Lower leg skin (tissue), 3 donors: ENCODE measurements around the gene SLC30A5.

Source experiments
- CTCF ChIP-seq, 3 donors: fragments of 450-650 bp; IDR thresholded peaks; one replicate each; pipeline ENCODE4 v1.5.1; 2016; ENCODE audit warnings: antibody characterized with exemption in 3 of 3, mild to moderate bottlenecking in 3 of 3, moderate library complexity in 2 of 3
- POLR2A ChIP-seq, 2 donors: fragments of 450-650 bp; IDR thresholded peaks; one replicate each; pipeline ENCODE4 v1.6.1; 2016 to 2017; ENCODE audit warnings: antibody characterized with exemption in 2 of 2, mild to moderate bottlenecking in 1 of 2, moderate library complexity in 1 of 2

- TF ChIP-seq POLR2A (IDR thresholded peaks at IDR 0.05) (no peak), CTCF (IDR thresholded peaks at IDR 0.05) (no peak)
Observed at GRCh38 chr5:69160651-69161050, 66.8 kb downstream of the SLC30A5 start.
